ENCODE measurements around the gene DENND2A. TPM values are rescaled to one million over a fixed set of nuclear protein-coding genes. Genes with fewer than 3 reads are reported as not detected.
A peak's percentile ranks its signal among the peaks of the same experiment; 100 is the strongest.
"Not testable (repeated sequence)": the region's sequence is repeated elsewhere in the genome, so short reads cannot be mapped to it uniquely, and the experiment has no call there.

DENND2A gene
- total RNA-seq, 1 experiment from 2014 or later: not detected

GRCh38 chr7:140552240-140552679 is 88.4 kb downstream of the DENND2A start:
- DNase-seq (ENCODE audit: low spot score): no peak

- DNase-seq (ENCODE audit: low spot score): no peak
Observed at GRCh38 chr7:140551355-140552239, 89.0 kb downstream of the DENND2A start.

GRCh38 chr7:140546947-140547346 is 93.7 kb downstream of the DENND2A start:
- no peak for DNase-seq (ENCODE audit: low spot score)

GRCh38 chr7:140544388-140544826 is 96.2 kb downstream of the DENND2A start:
- no peak for DNase-seq (ENCODE audit: low spot score)

GRCh38 chr7:140542228-140542603 is 98.4 kb downstream of the DENND2A start:
- DNase-seq (ENCODE audit: low spot score): no peak

- peak; percentile 41 for DNase-seq (ENCODE audit: low spot score)
Observed at GRCh38 chr7:140541513-140542227, 98.9 kb downstream of the DENND2A start.

- DNase-seq (ENCODE audit: low spot score): no peak
Observed at GRCh38 chr7:140541176-140541512, 99.5 kb downstream of the DENND2A start.

- peak; percentile 20 for DNase-seq (ENCODE audit: low spot score)
Observed at GRCh38 chr7:140540136-140540777, 100.4 kb downstream of the DENND2A start.

- no peak for DNase-seq (ENCODE audit: low spot score)
Observed at GRCh38 chr7:140539461-140539860, 101.2 kb downstream of the DENND2A start.

- DNase-seq (ENCODE audit: low spot score): no peak
Observed at GRCh38 chr7:140537750-140538482, 102.7 kb downstream of the DENND2A start.

- DNase-seq (ENCODE audit: low spot score): no peak
Observed at GRCh38 chr7:140534743-140535142, 105.9 kb downstream of the DENND2A start.

GRCh38 chr7:140533394-140533872 is 107.2 kb downstream of the DENND2A start:
- DNase-seq (ENCODE audit: low spot score): no peak

- DNase-seq (ENCODE audit: low spot score): not testable (repeated sequence)
Observed at GRCh38 chr7:140529428-140529827, 111.2 kb downstream of the DENND2A start.

GRCh38 chr7:140526787-140527664 is 113.6 kb downstream of the DENND2A start:
- no peak for DNase-seq (ENCODE audit: low spot score)

GRCh38 chr7:140526214-140526613 is 114.4 kb downstream of the DENND2A start:
- no peak for DNase-seq (ENCODE audit: low spot score)

GRCh38 chr7:140525743-140526142 is 114.9 kb downstream of the DENND2A start:
- DNase-seq (ENCODE audit: low spot score): no peak

- no peak for DNase-seq (ENCODE audit: low spot score)
Observed at GRCh38 chr7:140521421-140521820, 119.2 kb downstream of the DENND2A start.

GRCh38 chr7:140519007-140519399 is 121.6 kb downstream of the DENND2A start:
- DNase-seq (ENCODE audit: low spot score): no peak

GRCh38 chr7:140518370-140519006 is 122.1 kb downstream of the DENND2A start:
- DNase-seq (ENCODE audit: low spot score): no peak

Data from HT-29 (cell line).